H1 (cell line): ENCODE measurements around the gene DDX23. TPM values are rescaled to one million over a fixed set of nuclear protein-coding genes. Genes with fewer than 3 reads are reported as not detected.

Experiments used
- CTCF ChIA-PET: fragments of 300-600 bp; sonication (Branson Sonifier 250); formaldehyde crosslinking; loops from one replicate; lab custom pipeline; 2021; ENCODE audit not compliant: partially characterized antibody; lab: Charles Lee
- POLR2A ChIA-PET: fragments of 300-600 bp; sonication (Branson Sonifier 250); formaldehyde crosslinking; loops from one replicate; lab custom pipeline; 2021; ENCODE audit warnings: inconsistent platforms; ENCODE audit not compliant: partially characterized antibody; lab: Charles Lee
- DNase-seq, 2 experiments: peaks; one replicate each; pipeline versions ENCODE4 v3.0.0 to v3.0.0-alpha.2; 2010 to 2022; ENCODE audit warnings: low spot score in 2 of 2, low read depth in 1 of 2, mixed read lengths in 1 of 2
- FAIRE-seq: peaks from 2 replicates; lab custom pipeline; 2011; peaks lifted over from hg19 to GRCh38; lab: Jason Lieb, UNC
- H2AFZ ChIP-seq: 2 replicates; pipeline ENCODE4 v1.8.1; 2012; ENCODE audit warnings: low read length, inconsistent platforms
- H2AK5ac ChIP-seq: 2 replicates; pipeline ENCODE4 v1.6.1; 2013; ENCODE audit warnings: low read depth, low read length
- H2BK120ac ChIP-seq: replicated peaks from 2 replicates; pipeline ENCODE3; 2013; ENCODE audit warnings: low read depth, low read length, inconsistent platforms
- H2BK12ac ChIP-seq: 2 replicates; pipeline ENCODE4 v1.6.1; 2013; ENCODE audit warnings: low read depth, low read length
- H2BK15ac ChIP-seq: 2 replicates; pipeline ENCODE4 v1.6.1; 2013; ENCODE audit warnings: low read length
- H2BK20ac ChIP-seq: 2 replicates; pipeline ENCODE4 v1.6.1; 2013; ENCODE audit warnings: low read length
- H2BK5ac ChIP-seq: 2 replicates; pipeline ENCODE4 v1.6.1; 2013; ENCODE audit warnings: low read depth, low read length
- H3K14ac ChIP-seq: 2 replicates; pipeline ENCODE4 v1.6.1; 2013; ENCODE audit warnings: inconsistent platforms; ENCODE audit not compliant: insufficient read length
- H3K18ac ChIP-seq: 2 replicates; pipeline ENCODE4 v1.6.1; 2013; ENCODE audit warnings: low read length; ENCODE audit errors: extremely low read depth
- H3K23ac ChIP-seq: 2 replicates; pipeline ENCODE4 v1.6.1; 2013; ENCODE audit warnings: inconsistent platforms; ENCODE audit not compliant: insufficient read length
- H3K23me2 ChIP-seq: 2 replicates; pipeline ENCODE4 v1.6.1; 2013; ENCODE audit warnings: low read depth, low read length
- H3K27ac ChIP-seq: 2 replicates; pipeline ENCODE4 v1.6.1; 2011; ENCODE audit warnings: low read depth, low read length, inconsistent platforms
- H3K27me3 ChIP-seq, 4 experiments: replicated peaks in 1 of 4; 1 replicate in 1 of 4; 2 replicates in 3 of 4; pipeline versions ENCODE4 v1.6.1 to v1.8.1; 2011 to 2013; ENCODE audit warnings: low read length in 3 of 4, mild to moderate bottlenecking in 3 of 4, inconsistent platforms in 2 of 4, mixed read lengths in 2 of 4, moderate library complexity in 1 of 4; ENCODE audit not compliant: control insufficient read depth in 3 of 4, insufficient read depth in 3 of 4; ENCODE audit errors: extremely low read depth in 1 of 4
- H3K36me3 ChIP-seq, 4 experiments: 2 replicates each; pipeline versions ENCODE4 v1.6.1 to v1.8.1; 2011 to 2013; ENCODE audit warnings: mild to moderate bottlenecking in 4 of 4, low read length in 3 of 4, moderate library complexity in 2 of 4, control low read depth in 1 of 4, inconsistent platforms in 1 of 4; ENCODE audit not compliant: insufficient read depth in 4 of 4, control insufficient read depth in 2 of 4
- H3K4ac ChIP-seq: replicated peaks from 2 replicates; pipeline ENCODE3; 2013; ENCODE audit warnings: low read length, low read depth, mixed read lengths, inconsistent platforms; ENCODE audit not compliant: insufficient read length
- H3K4me1 ChIP-seq, 4 experiments: replicated peaks in 1 of 4; 1 replicate in 1 of 4; 2 replicates in 3 of 4; pipeline versions ENCODE4 v1.6.1 to v1.8.1; 2011 to 2013; ENCODE audit warnings: low read length in 3 of 4, inconsistent platforms in 2 of 4, mixed read lengths in 1 of 4; ENCODE audit not compliant: insufficient read depth in 4 of 4, control insufficient read depth in 3 of 4
- H3K4me2 ChIP-seq, 2 experiments: 2 replicates each; pipeline versions ENCODE4 v1.6.1 to v1.8.1; 2011 to 2013; ENCODE audit warnings: low read depth in 2 of 2, low read length in 2 of 2, control low read depth in 1 of 2, inconsistent platforms in 1 of 2, mild to moderate bottlenecking in 1 of 2; ENCODE audit not compliant: insufficient read depth in 1 of 2
- H3K4me3 ChIP-seq, 4 experiments: fragments of 200-600, 300-600 bp in 1 of 4; sonication (generic), shearing (Covaris generic), sonication (Bioruptor Twin) in 1 of 4; 2 replicates each; pipeline versions ENCODE4 v1.5.1 to v1.8.1; 2011 to 2016; ENCODE audit warnings: low read length in 4 of 4, low read depth in 3 of 4, control low read depth in 2 of 4, inconsistent platforms in 2 of 4, mild to moderate bottlenecking in 2 of 4, mixed read lengths in 1 of 4, moderate library complexity in 1 of 4; ENCODE audit not compliant: insufficient read depth in 2 of 4; ENCODE audit errors: extremely low read depth in 1 of 4
- H3K56ac ChIP-seq: replicated peaks from 2 replicates; pipeline ENCODE3; 2013; ENCODE audit warnings: low read depth, mild to moderate bottlenecking, mixed read lengths, low read length, inconsistent platforms; ENCODE audit not compliant: insufficient read length
- H3K79me1 ChIP-seq: 2 replicates; pipeline ENCODE4 v1.6.1; 2013; ENCODE audit warnings: low read depth, low read length, control low read depth
- H3K79me2 ChIP-seq, 2 experiments: 2 replicates each; pipeline versions ENCODE4 v1.6.1 to v1.8.1; 2012 to 2013; ENCODE audit warnings: low read length in 2 of 2, mild to moderate bottlenecking in 2 of 2, inconsistent platforms in 1 of 2; ENCODE audit not compliant: insufficient read depth in 2 of 2, control insufficient read depth in 1 of 2
- H3K9ac ChIP-seq, 4 experiments: replicated peaks in 1 of 4; 1 replicate in 1 of 4; 2 replicates in 3 of 4; pipeline versions ENCODE4 v1.6.1 to v1.8.1; 2011 to 2013; ENCODE audit warnings: low read depth in 3 of 4, low read length in 3 of 4, control low read depth in 2 of 4, mild to moderate bottlenecking in 2 of 4, moderate library complexity in 2 of 4, inconsistent platforms in 1 of 4; ENCODE audit errors: extremely low read depth in 1 of 4
- H3K9me3 ChIP-seq, 2 experiments: 2 replicates each; pipeline versions ENCODE4 v1.6.1 to v1.8.1; 2012 to 2013; ENCODE audit warnings: mild to moderate bottlenecking in 2 of 2, moderate library complexity in 2 of 2, control low read depth in 1 of 2, inconsistent platforms in 1 of 2, low read depth in 1 of 2, low read length in 1 of 2, mixed read lengths in 1 of 2; ENCODE audit not compliant: insufficient read depth in 2 of 2
- H4K20me1 ChIP-seq, 2 experiments: replicated peaks in 1 of 2; 2 replicates each; pipeline versions ENCODE3 to v1.8.1; 2011 to 2013; ENCODE audit warnings: inconsistent platforms in 2 of 2, low read length in 2 of 2, mild to moderate bottlenecking in 1 of 2; ENCODE audit not compliant: insufficient read depth in 2 of 2, control insufficient read depth in 1 of 2
- H4K5ac ChIP-seq: 2 replicates; pipeline ENCODE4 v1.6.1; 2013; ENCODE audit warnings: low read length, low read depth, mixed read lengths, inconsistent platforms; ENCODE audit not compliant: insufficient read length
- H4K8ac ChIP-seq: 2 replicates; pipeline ENCODE4 v1.8.0; 2013; ENCODE audit warnings: mild to moderate bottlenecking, moderate library complexity, low read length, inconsistent platforms; ENCODE audit not compliant: insufficient read depth; ENCODE audit errors: extremely low read depth
- H4K91ac ChIP-seq: replicated peaks from 2 replicates; pipeline ENCODE3; 2013; ENCODE audit warnings: low read length, mixed read lengths, inconsistent platforms; ENCODE audit not compliant: insufficient read length
- ASH2L ChIP-seq: fragments of 200-600, 300-600 bp; sonication (generic); IDR thresholded peaks from one replicate; pipeline ENCODE4 v1.7.1; 2017; ENCODE audit warnings: low read length
- CTBP2 ChIP-seq: IDR thresholded peaks from 2 replicates; pipeline ENCODE4 v1.7.0; 2011; ENCODE audit warnings: borderline replicate concordance, mild to moderate bottlenecking, moderate library complexity, mixed read lengths, low read length; ENCODE audit not compliant: insufficient read depth, insufficient read length
- EZH2 ChIP-seq: fragments of 200-600 bp; sonication (generic); IDR thresholded peaks from 2 replicates; pipeline ENCODE4 v1.7.1; 2012; ENCODE audit warnings: low read depth, mild to moderate bottlenecking, moderate library complexity, low read length, inconsistent platforms; ENCODE audit not compliant: severe bottlenecking
- JUN ChIP-seq: IDR thresholded peaks from 2 replicates; pipeline ENCODE4 v1.6.1; 2011; ENCODE audit warnings: low read depth, mild to moderate bottlenecking, improper control_type of control experiment, low read length
- MAX ChIP-seq: IDR thresholded peaks from 2 replicates; pipeline ENCODE4 v1.6.1; 2012; ENCODE audit warnings: inconsistent platforms
- PHF8 ChIP-seq: fragments of 200-600 bp; sonication (generic); conservative IDR thresholded peaks from 2 replicates; pipeline ENCODE4 v1.7.1; 2012; ENCODE audit warnings: low read depth, mild to moderate bottlenecking, inconsistent platforms, low read length, moderate library complexity
- RAD21 ChIP-seq, 2 experiments: IDR thresholded peaks in 1 of 2; conservative IDR thresholded peaks in 1 of 2; 2 replicates each; pipeline ENCODE4 v1.6.1; 2011; ENCODE audit warnings: low read depth in 2 of 2, low read length in 2 of 2, improper control_type of control experiment in 1 of 2, inconsistent platforms in 1 of 2, mild to moderate bottlenecking in 1 of 2, moderate library complexity in 1 of 2
- RXRA ChIP-seq: IDR thresholded peaks from 2 replicates; pipeline ENCODE4 v1.6.1; 2011; ENCODE audit warnings: low read depth, mild to moderate bottlenecking, low read length, moderate library complexity; ENCODE audit not compliant: insufficient read depth
- SP4 ChIP-seq: IDR thresholded peaks from 2 replicates; pipeline ENCODE4 v1.6.1; 2012; ENCODE audit warnings: low read length, inconsistent platforms
- TBP ChIP-seq: IDR thresholded peaks from 2 replicates; pipeline ENCODE4 v1.6.1; 2011; ENCODE audit warnings: low read depth, low read length, improper control_type of control experiment
- USF2 ChIP-seq: IDR thresholded peaks from 2 replicates; pipeline ENCODE4 v1.6.1; 2011; ENCODE audit warnings: low read length, improper control_type of control experiment
- ZNF274 ChIP-seq: IDR thresholded peaks from 2 replicates; pipeline ENCODE4 v1.7.0; 2012; ENCODE audit warnings: low read length, borderline replicate concordance; ENCODE audit errors: extremely low read depth
- WGBS, 2 experiments: shearing (Covaris generic) in 1 of 2; methylation state at CpG; one replicate each; pipeline versions ENCODE4 v1.1.6 to v1.1.7; 2013 to 2015; ENCODE audit warnings: low lambda C conversion rate in 2 of 2, mixed read lengths in 2 of 2, inconsistent platforms in 1 of 2, low coverage in 1 of 2, missing lambda C conversion rate in 1 of 2; ENCODE audit not compliant: insufficient replicate concordance in 2 of 2, insufficient coverage in 1 of 2, insufficient read length in 1 of 2; ENCODE audit errors: extremely low coverage in 1 of 2, missing lambda C conversion rate in 1 of 2; 5-methylcytosine and 5-hydroxymethylcytosine counted together
- polyA plus RNA-seq, 7 experiments: library from polyadenylated mRNA; depleted of rRNA in 3 of 7; stranded (reverse) in 5 of 7; unstranded in 2 of 7; fragments of >200 nt in 5 of 7; fragments of 200-250 nt in 2 of 7; gene quantifications; 1 replicate in 5 of 7; 2 replicates in 1 of 7; 4 replicates in 1 of 7; pipeline versions ENCODE4 v1.2.1 to v1.2.3, GENCODE V29; 2011 to 2013; ENCODE audit warnings: missing spikeins in 2 of 7, mixed read lengths in 2 of 7
- total RNA-seq: library from RNA; stranded (reverse); fragmentation: NEBNext Ultra II Directional; extraction: Animal tissue kit (Norgen Biotek cat#: 25700); gene quantifications from 2 replicates; pipeline ENCODE4 v1.2.1, GENCODE V29; 2021

The DDX23 gene
- total and polyA plus RNA-seq, 2 of the 8 experiments (the other 6 are each of a cell fraction or from before 2014, with no cell fraction given): 43.5 to 107 TPM

DNA sequence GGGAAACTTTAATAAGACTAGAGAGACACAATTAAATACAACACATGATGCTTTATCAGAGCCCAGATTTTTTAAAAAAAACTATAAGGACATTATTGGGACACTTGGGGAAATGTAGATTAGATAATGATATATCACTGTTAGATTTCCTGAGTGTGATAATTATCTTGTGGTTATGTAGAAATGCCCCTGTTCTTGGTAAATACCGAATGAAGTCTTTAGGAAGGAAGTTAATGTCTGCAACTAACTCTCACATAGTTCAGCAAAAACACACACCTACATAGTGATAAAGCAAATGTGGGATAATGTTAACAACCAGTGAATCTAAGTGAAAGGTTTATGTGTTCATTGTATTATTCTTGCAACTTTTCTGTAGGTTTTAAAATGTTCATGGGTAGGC, 48.3 kb downstream of the DDX23 start:
- Histone ChIP-seq H3K79me1 (no peaks in the 10 kb centered on the region), H3K23me2 (no peaks in the 10 kb centered on the region), H3K23ac (no peak overlapping the region), H4K91ac (no peak overlapping the region), H3K79me2 (no peaks in the 10 kb centered on the region), H4K20me1 (no peaks in the 10 kb centered on the region), H3K4ac (no peak overlapping the region), H4K8ac (no peak overlapping the region), H3K9me3 (no peaks in the 10 kb centered on the region), H3K4me3 (no peak overlapping the region), H3K14ac (no peak overlapping the region), H2AFZ (no peak overlapping the region), H2BK15ac (no peak overlapping the region), H3K36me3 (no peaks in the 10 kb centered on the region), H3K27me3 (no peaks in the 10 kb centered on the region), H3K27ac (no peak overlapping the region), H3K4me1 (no peaks in the 10 kb centered on the region), H2BK120ac (no peak overlapping the region), H2AK5ac (no peak overlapping the region), H3K56ac (no peak overlapping the region), H4K5ac (no peak overlapping the region), H3K18ac (no peak overlapping the region), H2BK5ac (no peak overlapping the region), H2BK20ac (no peak overlapping the region), H3K9ac (no peak overlapping the region), H2BK12ac (no peak overlapping the region), H3K4me2 (no peak overlapping the region)
- FAIRE-seq (no peak), DNase-seq (no peak)
- WGBS, 2 experiments: 95% methylated on average over 1 of the region's 1 CpG; no CpG with 5 or more reads in 1 of the 2 experiments
- ChIA-PET POLR2A (interaction anchor here (1.1 kb wide), 1 partner anchor 22 kb away, joined by 3 read pairs; no protein-coding TSS in a partner anchor), CTCF (interaction anchor here (0.7 to 2.6 kb wide), 4 partner anchors 9 to 42 kb away, joined by 3 to 8 read pairs (median 5); no protein-coding TSS in a partner anchor)
- no peak for TF ChIP-seq RAD21 (IDR thresholded peaks at IDR 0.05 in 1 of 2, conservative IDR thresholded peaks at IDR 0.05 in 1 of 2; ENCODE audit: low read depth in 2 of 2, low read length in 2 of 2)
- no peak for TF ChIP-seq ZNF274
- TF ChIP-seq EZH2: no peak
- TF ChIP-seq RXRA: no peak
- no peak for TF ChIP-seq JUN
- TF ChIP-seq SP4: no peak
- TF ChIP-seq CTBP2: no peak
- TF ChIP-seq MAX: no peak
- no peak for TF ChIP-seq USF2
- TF ChIP-seq TBP: no peak
- no peak for TF ChIP-seq PHF8
- no peak for TF ChIP-seq ASH2L
